IPS-15b (cell line): Measurements from ENCODE around the gene FOXC2.

Source experiments
- H3K27me3 ChIP-seq: one replicate; pipeline ENCODE4 v1.6.1; 2013; ENCODE audit warnings: low read length; ENCODE audit not compliant: control insufficient read depth, insufficient read depth
- H3K36me3 ChIP-seq: one replicate; pipeline ENCODE4 v1.6.1; 2013; ENCODE audit warnings: low read length; ENCODE audit not compliant: control insufficient read depth, insufficient read depth
- H3K4me1 ChIP-seq: one replicate; pipeline ENCODE4 v1.6.1; 2013; ENCODE audit warnings: mild to moderate bottlenecking, low read length; ENCODE audit not compliant: control insufficient read depth, insufficient read depth
- H3K4me3 ChIP-seq: one replicate; pipeline ENCODE4 v1.5.1; 2013; ENCODE audit warnings: low read depth, low read length
- H3K9ac ChIP-seq: one replicate; pipeline ENCODE4 v1.6.1; 2013; ENCODE audit warnings: low read depth, mild to moderate bottlenecking, low read length
- H3K9me3 ChIP-seq: one replicate; pipeline ENCODE4 v1.6.1; 2013; ENCODE audit warnings: mild to moderate bottlenecking, low read length; ENCODE audit not compliant: control insufficient read depth, insufficient read depth

The FOXC2 gene

DNA sequence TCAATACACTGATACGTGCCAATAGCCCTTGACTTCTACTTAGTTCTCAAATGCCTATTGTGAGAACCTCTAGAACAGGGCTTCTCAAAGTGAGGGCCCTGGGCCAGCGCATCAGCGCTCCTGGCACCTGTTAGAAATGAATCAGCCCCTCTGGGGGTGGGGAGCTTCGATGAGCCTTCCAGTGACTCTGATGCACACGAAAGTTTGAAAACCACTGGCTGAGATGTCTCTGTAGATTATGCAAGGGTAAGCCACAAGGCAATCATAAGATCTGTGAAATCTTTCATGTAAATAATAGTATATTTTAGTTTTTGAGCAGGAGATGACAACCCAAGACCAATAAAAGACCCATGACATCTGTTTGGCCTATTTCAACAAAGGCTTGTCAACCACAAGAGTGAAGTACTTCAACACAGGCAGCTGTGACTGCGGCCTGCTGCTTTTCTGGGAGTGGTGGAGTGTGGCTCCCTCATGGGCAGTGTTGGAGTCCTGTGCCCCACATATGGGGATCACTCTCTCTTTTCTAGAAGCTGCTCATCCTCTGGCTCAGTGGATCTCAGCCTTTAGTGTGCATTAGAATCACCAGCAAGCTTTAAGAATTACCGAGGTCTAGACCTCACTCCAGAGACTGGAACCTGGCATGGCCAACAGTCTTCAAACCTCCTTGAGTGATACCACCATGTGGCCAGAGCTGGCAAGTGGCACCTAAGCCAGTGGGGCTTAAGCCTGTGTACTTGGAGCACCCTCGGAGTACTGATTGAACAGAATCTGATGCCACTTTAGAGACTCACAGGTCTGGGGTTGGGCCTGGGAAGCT is 17.3 kb upstream of the FOXC2 start:
- no peak overlapping the region for H3K4me3 ChIP-seq
- H3K9me3 ChIP-seq = no peaks in the 10 kb centered on the region
- no peak overlapping the region for H3K9ac ChIP-seq
- no peaks in the 10 kb centered on the region for H3K27me3 ChIP-seq
- peaks cover 2% of the 10 kb centered on the region for H3K36me3 ChIP-seq
- peaks cover 1% of the 10 kb centered on the region for H3K4me1 ChIP-seq

DNA sequence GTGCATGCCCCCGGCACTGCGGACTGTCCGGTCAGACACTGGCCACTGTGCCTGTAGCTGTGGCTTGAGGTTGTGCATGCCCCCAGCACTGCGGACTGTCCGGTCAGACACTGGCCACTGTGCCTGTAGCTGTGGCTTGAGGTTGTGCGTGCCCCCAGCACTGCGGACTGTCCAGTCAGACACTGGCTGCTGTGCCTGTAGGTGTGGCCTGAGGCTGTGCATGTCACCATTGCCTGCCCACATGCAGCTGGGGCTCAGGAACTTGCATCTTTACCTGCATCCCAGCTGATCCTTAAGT is 16.8 kb upstream of the FOXC2 start:
- peaks cover 4% of the 10 kb centered on the region for H3K4me1 ChIP-seq
- no peaks in the 10 kb centered on the region for H3K27me3 ChIP-seq
- no peak overlapping the region for H3K9ac ChIP-seq
- no peaks in the 10 kb centered on the region for H3K9me3 ChIP-seq
- H3K36me3 ChIP-seq = peaks cover 2% of the 10 kb centered on the region
- H3K4me3 ChIP-seq = no peak overlapping the region

DNA sequence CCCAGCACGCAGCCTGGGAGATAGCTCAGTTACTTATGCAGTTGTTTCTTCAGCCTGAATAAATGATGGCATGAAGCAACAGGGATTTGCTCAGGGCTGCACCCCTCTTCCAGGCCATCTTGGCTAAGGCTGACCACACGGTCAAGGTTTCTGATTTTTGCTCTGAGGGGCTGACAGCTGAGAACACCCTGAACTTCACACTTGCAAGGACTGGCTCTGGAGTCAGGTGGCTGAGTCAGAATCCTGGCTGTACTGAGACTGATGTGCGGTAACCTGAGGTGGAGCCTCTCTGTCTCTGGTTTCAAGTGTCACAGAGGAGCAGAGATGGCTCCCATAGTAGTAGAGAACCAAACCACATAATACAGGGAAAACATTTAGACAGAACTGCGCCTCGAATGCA is 16.3 kb upstream of the FOXC2 start:
- H3K4me1 ChIP-seq = peaks cover 4% of the 10 kb centered on the region
- no peaks in the 10 kb centered on the region for H3K9me3 ChIP-seq
- no peak overlapping the region for H3K4me3 ChIP-seq
- H3K9ac ChIP-seq = no peak overlapping the region
- H3K36me3 ChIP-seq = peaks cover 2% of the 10 kb centered on the region
- H3K27me3 ChIP-seq = no peaks in the 10 kb centered on the region

DNA sequence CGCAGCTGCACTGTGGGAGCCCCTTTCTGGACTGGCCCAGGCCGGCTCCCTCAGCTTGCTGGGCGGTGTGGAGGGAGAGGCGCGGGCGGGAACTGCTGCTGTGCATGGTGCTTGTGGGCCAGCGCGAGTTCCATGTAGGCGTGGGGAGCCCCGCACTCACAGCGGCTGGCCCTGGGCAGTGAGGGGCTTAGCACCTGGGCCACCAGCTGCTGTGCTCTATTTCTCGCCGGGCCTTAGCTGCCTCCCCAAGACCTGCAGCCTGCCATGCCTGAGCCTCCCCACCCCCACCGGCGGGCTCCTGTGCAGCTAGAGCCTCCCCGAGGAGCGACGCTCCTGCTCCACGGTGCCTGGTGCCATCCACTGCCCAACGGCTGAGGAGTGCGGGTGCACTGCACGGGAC is 13.3 kb upstream of the FOXC2 start:
- Histone ChIP-seq H3K27me3 (no peaks in the 10 kb centered on the region), H3K36me3 (peaks cover 2% of the 10 kb centered on the region), H3K9ac (no peak overlapping the region), H3K4me1 (peaks cover 4% of the 10 kb centered on the region), H3K4me3 (no peak overlapping the region), H3K9me3 (no peaks in the 10 kb centered on the region)

DNA sequence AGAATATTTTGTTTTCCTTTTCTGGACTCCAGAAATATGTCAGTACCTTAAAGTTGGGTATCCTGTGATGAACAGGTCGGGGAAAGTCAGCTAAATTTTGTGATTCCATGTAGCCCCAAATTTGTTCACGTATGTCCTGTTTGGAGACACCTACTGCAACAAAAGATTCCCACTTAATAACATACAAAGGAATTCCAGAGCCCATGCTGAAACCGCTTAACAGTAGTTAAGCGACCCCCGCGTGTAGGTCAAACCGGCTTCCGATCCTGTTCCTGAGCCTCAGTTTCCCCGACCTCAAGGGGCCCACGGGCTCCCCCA is 12.1 kb upstream of the FOXC2 start:
- H3K4me1 ChIP-seq = peaks cover 4% of the 10 kb centered on the region
- peak overlapping the region; percentile 71 for H3K9ac ChIP-seq
- peak overlapping the region; percentile 85 for H3K4me3 ChIP-seq
- H3K9me3 ChIP-seq = no peaks in the 10 kb centered on the region
- no peaks in the 10 kb centered on the region for H3K27me3 ChIP-seq
- H3K36me3 ChIP-seq = peaks cover 1% of the 10 kb centered on the region

DNA sequence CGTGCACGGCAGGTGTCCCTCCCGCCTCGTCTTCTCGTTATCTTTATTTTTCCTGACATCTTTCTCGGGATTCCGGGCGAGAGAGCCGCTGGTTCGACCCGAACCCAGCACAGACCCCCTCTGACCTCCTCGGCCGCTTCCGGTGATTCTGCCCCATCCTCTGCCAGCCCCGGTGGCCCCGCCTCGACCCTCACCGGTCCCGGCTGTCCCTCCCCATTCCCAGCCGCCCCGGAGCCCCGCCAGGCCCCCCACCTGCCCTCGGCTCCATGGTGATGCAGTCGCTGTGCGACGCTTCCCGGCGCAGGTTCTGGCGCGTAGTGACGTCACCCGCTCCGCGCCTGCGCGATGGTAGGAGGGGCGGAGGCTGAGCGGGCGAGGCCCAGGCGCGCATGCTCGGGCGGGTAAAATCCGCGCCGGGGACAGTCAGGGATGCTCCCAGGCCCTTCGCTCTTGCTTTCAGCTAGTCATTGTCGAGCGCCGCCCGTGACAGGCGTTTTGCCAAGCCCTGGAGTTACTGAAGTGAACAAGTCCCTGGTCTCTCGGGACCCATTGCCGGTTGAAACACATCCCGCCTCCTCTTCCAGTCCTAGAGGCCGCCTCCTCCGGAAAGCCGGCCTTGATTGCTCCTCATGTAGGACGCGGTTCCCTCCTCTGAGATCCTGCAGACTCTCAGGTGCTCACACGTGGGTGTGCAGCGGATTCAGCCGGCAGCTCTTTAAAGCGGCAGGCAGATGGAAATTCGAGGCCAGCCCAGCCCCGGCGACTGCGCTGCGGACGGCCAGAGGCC is 11.5 kb upstream of the FOXC2 start, which contains the start of gene MTHFSD:
MTHFSD (minus strand) TSS at position 319 of the 787 bp plus-strand sequence; CDS start at position 268, 51 bp downstream.
- Histone ChIP-seq H3K4me3 (peak within 1 kb of the TSS; percentile 85), H3K9me3 (no peaks in the 10 kb centered on the region), H3K27me3 (no peaks in the 10 kb centered on the region), H3K36me3 (no peaks in the 10 kb centered on the region), H3K9ac (peak within 1 kb of the TSS; percentile 71), H3K4me1 (peaks cover 4% of the 10 kb centered on the region)

DNA sequence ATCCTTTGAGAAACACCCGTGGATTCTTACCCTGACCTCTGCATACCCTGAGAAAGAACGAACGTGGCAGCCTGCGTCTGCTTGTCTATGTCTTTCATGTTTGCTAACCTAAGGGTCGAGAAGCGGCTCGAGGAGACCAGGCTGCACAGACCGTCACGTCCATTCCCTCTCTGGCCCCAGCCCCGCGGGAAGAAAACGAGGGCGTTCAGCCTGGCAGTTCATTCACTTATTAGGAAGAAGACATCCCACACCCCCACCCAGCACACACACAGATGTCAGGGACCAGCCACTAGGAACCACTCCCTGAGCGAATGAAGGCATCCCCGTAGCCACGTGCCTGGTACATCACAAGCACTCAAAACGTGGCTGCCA is 10.9 kb upstream of the FOXC2 start:
- peak overlapping the region; percentile 85 for H3K4me3 ChIP-seq
- H3K4me1 ChIP-seq = peaks cover 4% of the 10 kb centered on the region
- no peaks in the 10 kb centered on the region for H3K36me3 ChIP-seq
- H3K9me3 ChIP-seq = no peaks in the 10 kb centered on the region
- peak overlapping the region; percentile 71 for H3K9ac ChIP-seq
- no peaks in the 10 kb centered on the region for H3K27me3 ChIP-seq

DNA sequence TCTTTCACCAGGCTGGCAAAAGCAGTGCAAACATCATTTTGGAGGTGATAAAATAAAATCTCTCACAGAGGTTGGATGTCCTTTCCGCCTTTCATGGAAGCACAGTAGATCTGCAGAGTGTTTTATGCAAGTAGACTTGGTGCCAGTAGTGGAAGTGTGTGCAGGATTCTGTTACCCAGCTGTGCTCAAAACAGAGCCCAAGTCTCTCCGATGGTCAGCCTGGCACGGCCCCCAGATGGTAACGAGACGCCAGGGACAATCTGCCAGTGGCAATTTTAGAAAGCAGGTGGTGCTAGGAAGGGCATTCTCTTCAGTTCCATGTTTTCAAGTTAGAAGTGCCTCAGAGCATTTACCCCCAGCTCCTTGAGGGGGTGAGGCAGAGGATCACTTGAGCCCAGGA is 10.1 kb upstream of the FOXC2 start:
- peaks cover 4% of the 10 kb centered on the region for H3K4me1 ChIP-seq
- H3K9ac ChIP-seq = no peak overlapping the region
- H3K9me3 ChIP-seq = no peaks in the 10 kb centered on the region
- H3K27me3 ChIP-seq = no peaks in the 10 kb centered on the region
- no peak overlapping the region for H3K4me3 ChIP-seq
- no peaks in the 10 kb centered on the region for H3K36me3 ChIP-seq

DNA sequence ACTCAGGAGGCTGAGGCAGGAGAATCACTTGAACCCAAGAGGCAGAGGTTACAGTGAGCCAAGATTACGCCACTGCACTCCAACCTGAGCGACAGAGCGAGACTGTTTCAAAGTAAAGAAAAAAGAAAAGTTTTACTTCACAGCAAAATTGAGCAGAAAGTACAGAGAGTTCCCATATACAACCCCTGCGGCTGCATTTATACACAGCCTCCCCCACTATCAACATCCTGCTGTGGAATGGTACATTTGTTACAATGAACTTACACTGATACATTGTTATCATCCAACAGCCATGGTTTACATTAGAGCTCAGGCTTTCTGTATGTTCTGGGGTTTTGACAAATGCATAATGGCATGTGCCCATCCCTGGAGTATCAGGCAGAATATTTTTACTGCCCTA is 9.0 kb upstream of the FOXC2 start:
- no peak overlapping the region for H3K9ac ChIP-seq
- H3K4me3 ChIP-seq = no peak overlapping the region
- H3K27me3 ChIP-seq = peaks cover 2% of the 10 kb centered on the region

DNA sequence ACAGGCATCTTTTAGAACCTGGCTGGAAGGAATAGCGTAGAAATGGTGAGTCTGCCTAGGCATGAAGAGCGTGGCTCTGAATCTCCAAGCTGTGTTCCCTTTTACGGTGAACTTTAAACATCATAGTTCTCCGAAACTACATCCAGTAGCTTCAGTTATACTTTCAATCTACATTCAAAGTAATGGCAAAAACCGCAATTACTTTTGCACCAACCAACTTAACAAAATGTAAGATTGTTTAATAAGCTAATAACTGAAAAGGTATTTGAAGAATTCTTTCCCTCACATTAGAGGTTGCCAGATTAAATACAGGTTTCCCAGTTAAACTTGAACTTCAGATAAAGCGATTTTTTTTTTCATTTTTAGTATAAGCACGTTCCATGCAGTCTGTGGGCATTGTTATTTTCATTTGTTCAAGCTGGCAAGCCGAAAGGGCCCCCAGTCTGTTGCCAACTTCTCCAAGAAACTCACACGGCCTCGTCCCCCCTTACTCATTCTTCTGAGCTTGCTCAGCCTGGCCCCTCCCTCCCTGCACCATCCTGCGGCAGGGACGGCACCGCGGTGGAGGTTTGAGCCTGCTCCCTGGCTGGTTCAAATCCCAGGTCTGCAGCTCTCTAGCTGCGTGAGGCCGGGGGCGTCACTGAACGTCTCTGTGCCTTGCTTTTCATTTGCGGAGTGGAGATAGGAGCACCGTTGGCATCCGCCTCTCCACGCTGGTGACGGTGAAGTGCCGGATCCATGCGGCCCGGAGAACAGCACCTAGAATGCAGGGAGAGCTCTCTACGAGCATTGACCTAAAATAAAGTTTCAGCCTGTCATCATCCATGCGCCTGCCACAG is 8.1 kb upstream of the FOXC2 start:
- H3K9me3 ChIP-seq = no peaks in the 10 kb centered on the region
- no peaks in the 10 kb centered on the region for H3K36me3 ChIP-seq
- H3K4me3 ChIP-seq = no peak overlapping the region
- H3K4me1 ChIP-seq = peaks cover 4% of the 10 kb centered on the region
- peaks cover 9% of the 10 kb centered on the region for H3K27me3 ChIP-seq
- H3K9ac ChIP-seq = no peak overlapping the region

More for the DNA sequence above, 9.0 kb upstream of the FOXC2 start:
- no peaks in the 10 kb centered on the region for H3K36me3 ChIP-seq
- H3K4me1 ChIP-seq = peaks cover 4% of the 10 kb centered on the region
- H3K9me3 ChIP-seq = no peaks in the 10 kb centered on the region

DNA sequence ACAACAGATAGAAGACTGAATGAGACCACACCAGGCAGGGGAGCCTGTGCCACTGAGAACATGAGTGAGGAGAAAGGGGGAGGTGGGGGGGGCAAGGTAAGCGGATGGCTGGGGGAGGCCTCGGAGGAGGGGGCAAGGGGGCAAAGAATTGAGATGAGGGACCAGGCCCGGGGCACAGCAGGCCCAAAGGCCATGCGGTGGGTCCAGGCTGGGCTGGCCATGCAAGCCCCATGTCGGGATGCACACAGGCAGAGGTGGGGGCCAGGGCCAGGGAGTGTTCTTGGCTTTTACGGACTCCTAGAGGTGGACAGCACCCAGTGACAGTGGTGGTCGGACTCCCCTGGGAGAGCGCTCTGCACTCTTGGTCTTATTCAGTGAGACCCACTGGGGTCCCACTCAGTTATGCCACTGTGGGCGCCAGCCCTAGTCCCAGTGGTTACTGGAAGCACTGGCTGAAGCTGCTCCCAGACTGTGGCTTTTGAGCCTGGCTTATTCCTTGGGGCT is 6.8 kb upstream of the FOXC2 start:
- Histone ChIP-seq H3K27me3 (peaks cover 20% of the 10 kb centered on the region), H3K4me3 (no peak overlapping the region), H3K4me1 (no peaks in the 10 kb centered on the region), H3K9ac (no peak overlapping the region), H3K36me3 (no peaks in the 10 kb centered on the region), H3K9me3 (no peaks in the 10 kb centered on the region)
